ENCODE data around the gene POLE. TPM values are rescaled to one million over a fixed set of nuclear protein-coding genes. Genes with fewer than 3 reads are reported as not detected.
A peak's percentile ranks its signal among the peaks of the same experiment; 100 is the strongest.

POLE gene
- total RNA-seq, 4 donors from 2014 or later: 7.2 to 63.8 (median 23.3) TPM

- peaks cover 0 to 35% of the 10 kb centered on the region in 2 donors for H3K36me3 ChIP-seq
- H3K4me3 ChIP-seq: no peak overlapping the region
- peak overlapping the region in 3 of 4 donors; percentile 51 to 69 (median 57) for H3K27ac ChIP-seq
- no peaks in the 10 kb centered on the region for H3K9me3 ChIP-seq
- ATAC-seq: no peak
- TF ChIP-seq POLR2AphosphoS5 (IDR thresholded peaks at IDR 0.05): no peak
- TF ChIP-seq CTCF (IDR thresholded peaks at IDR 0.05): no peak
- no peak for TF ChIP-seq EP300 (IDR thresholded peaks at IDR 0.05)
- no peak for TF ChIP-seq POLR2A (IDR thresholded peaks at IDR 0.05)
- peaks cover 32% of the 10 kb centered on the region for H3K27me3 ChIP-seq
- WGBS, 2 donors (ENCODE audit: low coverage in 1 of 2): 40 to 67% methylated on average over 2 to 16 of the region's 25 CpGs
- H3K4me1 ChIP-seq: peaks cover 0 to 34% (median 9%) of the 10 kb centered on the region in 3 donors
Observed at GRCh38 chr12:132623072-132623869, 63.9 kb downstream of the POLE start.

- Histone ChIP-seq H3K36me3 (peaks cover 0 to 32% of the 10 kb centered on the region in 2 donors), H3K27ac (peak overlapping the region in 3 of 4 donors; percentile 51 to 69 (median 57)), H3K27me3 (peaks cover 39% of the 10 kb centered on the region), H3K4me3 (no peak overlapping the region), H3K9me3 (peaks cover 0 to under 1% (median 0%) of the 10 kb centered on the region in 3 donors), H3K4me1 (peaks cover 0 to 42% (median 9%) of the 10 kb centered on the region in 3 donors)
- WGBS, 2 donors (ENCODE audit: low coverage in 1 of 2): 0 to 4% methylated on average over 5 of the region's 11 CpGs
- peak; percentile 48 for TF ChIP-seq POLR2AphosphoS5 (IDR thresholded peaks at IDR 0.05)
- TF ChIP-seq POLR2A (IDR thresholded peaks at IDR 0.05): no peak
- ATAC-seq: peak; percentile 70
Observed at GRCh38 chr12:132622437-132623071, 64.6 kb downstream of the POLE start.

GRCh38 chr12:132621657-132622435 is 65.3 kb downstream of the POLE start:
- Histone ChIP-seq H3K36me3 (peaks cover 0 to 30% of the 10 kb centered on the region in 2 donors), H3K27me3 (peaks cover 46% of the 10 kb centered on the region), H3K9me3 (peaks cover 0 to 7% (median 0%) of the 10 kb centered on the region in 3 donors), H3K4me1 (peaks cover 0 to 47% (median 9%) of the 10 kb centered on the region in 3 donors), H3K27ac (peak overlapping the region in 3 of 4 donors; percentile 43 to 69 (median 51)), H3K4me3 (no peak overlapping the region)
- ATAC-seq: peak; percentile 25
- WGBS, 2 donors (ENCODE audit: low coverage in 1 of 2): 70% methylated on average over 2 of the region's 21 CpGs; no CpG with 5 or more reads in 1 of the 2 donors
- TF ChIP-seq POLR2A (IDR thresholded peaks at IDR 0.05) (no peak), EP300 (IDR thresholded peaks at IDR 0.05) (no peak), POLR2AphosphoS5 (IDR thresholded peaks at IDR 0.05) (no peak), CTCF (IDR thresholded peaks at IDR 0.05) (no peak)

GRCh38 chr12:132620899-132621656 is 66.1 kb downstream of the POLE start:
- Histone ChIP-seq H3K27me3 (peaks cover 54% of the 10 kb centered on the region), H3K4me1 (peaks cover 0 to 47% (median 9%) of the 10 kb centered on the region in 3 donors), H3K4me3 (no peak overlapping the region), H3K9me3 (peaks cover 0 to 15% (median 0%) of the 10 kb centered on the region in 3 donors), H3K27ac (peak overlapping the region in 1 of 4 donors; percentile 69), H3K36me3 (peaks cover 0 to 28% of the 10 kb centered on the region in 2 donors)
- ATAC-seq: no peak
- TF ChIP-seq EP300 (IDR thresholded peaks at IDR 0.05) (no peak), POLR2AphosphoS5 (IDR thresholded peaks at IDR 0.05) (no peak), CTCF (IDR thresholded peaks at IDR 0.05) (no peak), POLR2A (IDR thresholded peaks at IDR 0.05) (no peak)
- 90% methylated on average over 2 of the region's 28 CpGs; no CpG with 5 or more reads in 1 of the 2 donors for WGBS, 2 donors (ENCODE audit: low coverage in 1 of 2)

All from gastroesophageal sphincter (tissue), 4 donors.